CD4-positive, alpha-beta T cell treated with Interleukin-1 beta for 1 hour (primary cell): ENCODE data around the gene PRCP.
"Not testable (repeated sequence)": the region's sequence is repeated elsewhere in the genome, so short reads cannot be mapped to it uniquely, and the experiment has no call there.

Experiments
- DNase-seq, 2 donors: peaks; one replicate each; pipeline ENCODE4 v3.0.0-alpha.2; 2020 to 2022

The PRCP gene

DNA sequence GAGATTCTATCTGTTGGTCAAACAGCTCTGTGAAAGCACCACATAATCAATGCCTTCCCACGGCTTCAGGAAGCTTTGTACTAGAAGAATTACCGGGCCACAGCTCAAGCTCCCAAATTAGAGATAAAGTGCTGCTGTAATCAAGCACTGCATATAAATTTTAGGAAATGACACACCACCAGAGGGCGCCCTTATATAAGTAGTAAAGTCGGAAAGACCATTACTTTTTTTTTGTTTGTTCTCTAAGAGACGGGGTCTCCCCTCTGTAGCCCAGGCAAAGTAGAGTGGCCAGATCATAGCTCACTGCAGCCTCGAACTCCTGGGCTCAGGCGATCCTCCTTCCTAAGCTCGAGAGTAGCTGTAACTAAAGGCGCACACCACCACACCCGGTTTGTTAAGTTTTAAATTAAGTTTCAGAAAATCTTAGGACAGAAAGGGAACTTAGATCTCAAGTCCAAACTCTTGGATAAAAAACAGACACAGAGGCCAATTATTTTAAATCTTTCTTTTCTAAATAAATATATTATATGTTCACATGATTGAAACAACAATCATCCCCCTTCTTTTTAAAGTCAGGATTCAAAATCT, 32.6 kb downstream of the PRCP start:
- DNase-seq = peak; percentile 63 to 80

GRCh38 chr11:82865841-82866240, 34.4 kb downstream of the PRCP start:
- DNase-seq = no peak

DNA sequence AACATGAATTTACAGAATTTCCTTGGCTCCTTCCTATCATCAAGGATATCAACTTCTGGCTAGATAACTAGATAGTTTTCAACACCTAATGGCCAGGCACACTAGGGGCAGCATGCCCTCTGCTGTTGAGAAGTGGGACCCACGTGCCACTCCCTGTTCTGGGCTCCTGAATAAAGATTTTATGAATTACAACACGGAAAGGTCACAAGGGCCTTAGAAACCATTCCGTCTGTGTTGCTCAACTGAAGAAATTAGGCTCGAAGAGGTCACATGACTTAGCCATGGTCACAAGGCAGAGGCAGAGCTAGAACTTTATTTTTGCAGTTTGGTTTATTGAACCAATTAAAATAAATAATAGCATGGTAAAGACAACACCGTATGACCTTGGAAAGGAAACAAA, 36.0 kb downstream of the PRCP start:
- DNase-seq = peak; percentile 18 to 46

DNA sequence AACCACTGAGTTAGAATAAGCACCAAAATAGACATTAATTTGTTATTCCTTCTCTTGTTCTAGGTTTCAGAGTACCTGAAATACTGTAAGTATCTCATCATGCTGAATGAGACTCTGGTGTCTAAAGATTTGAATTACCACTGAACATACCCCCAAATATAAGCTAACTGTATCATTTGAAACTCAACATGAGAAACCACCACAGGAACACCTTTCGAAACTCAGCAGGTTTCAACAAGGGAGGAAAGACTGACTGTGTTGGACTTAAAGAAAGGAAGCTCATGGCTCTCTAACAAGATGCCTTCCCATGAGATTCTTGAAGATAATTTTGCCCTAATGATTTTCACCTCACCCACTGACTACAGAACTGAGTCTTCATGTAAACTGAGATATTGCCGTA, 37.0 kb downstream of the PRCP start:
- no peak for DNase-seq

GRCh38 chr11:82862379-82862778, 37.9 kb downstream of the PRCP start:
- DNase-seq = no peak

- DNase-seq = no peak
Measured at GRCh38 chr11:82859750-82860149, 40.5 kb downstream of the PRCP start.

GRCh38 chr11:82858556-82859091, 41.6 kb downstream of the PRCP start:
- DNase-seq = no peak

GRCh38 chr11:82858133-82858532, 42.1 kb downstream of the PRCP start:
- DNase-seq = no peak

DNA sequence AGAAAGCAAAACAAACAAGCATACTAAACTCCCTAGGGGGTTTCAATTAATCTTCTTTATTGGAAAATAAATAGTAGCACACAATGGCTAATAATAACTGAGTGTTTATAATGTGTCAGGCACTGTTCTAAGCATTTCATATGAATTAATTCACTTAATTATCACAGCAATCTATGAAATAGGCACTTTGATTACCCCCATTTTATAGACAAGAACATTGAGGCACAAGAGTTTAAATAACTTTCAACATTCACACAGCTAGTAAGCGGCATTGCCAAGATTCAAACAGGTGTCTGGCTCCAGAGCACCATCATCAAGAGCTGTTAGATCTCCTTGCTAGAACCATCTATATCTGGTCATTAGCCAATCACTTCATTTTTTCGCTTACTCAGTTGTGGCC, 43.1 kb downstream of the PRCP start:
- no peak for DNase-seq

- no peak for DNase-seq
Measured at GRCh38 chr11:82855616-82856015, 44.6 kb downstream of the PRCP start.

- not testable (repeated sequence) for DNase-seq
Measured at GRCh38 chr11:82854916-82855315, 45.3 kb downstream of the PRCP start.

- DNase-seq = no peak
Measured at GRCh38 chr11:82854242-82854641, 46.0 kb downstream of the PRCP start.

DNA sequence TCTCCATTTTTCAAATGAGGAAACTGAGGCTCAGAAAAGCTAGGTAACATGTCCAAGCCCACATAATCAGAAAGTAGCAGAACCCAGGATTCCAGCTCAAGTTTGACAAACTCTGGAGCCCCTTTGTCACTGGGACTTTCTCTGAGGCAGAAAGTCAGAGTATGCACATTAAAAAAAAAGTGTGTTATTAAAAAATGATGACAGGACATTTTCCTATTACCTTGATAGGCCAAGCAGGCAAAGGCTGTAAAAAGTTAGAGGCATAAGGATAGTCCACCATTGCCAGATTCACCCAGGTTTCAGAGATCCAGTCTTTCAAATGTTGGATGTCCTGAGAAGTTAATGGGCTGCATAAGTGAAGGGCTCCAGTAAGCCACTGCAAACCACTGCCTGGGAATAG, 51.4 kb downstream of the PRCP start:
- no peak for DNase-seq

DNA sequence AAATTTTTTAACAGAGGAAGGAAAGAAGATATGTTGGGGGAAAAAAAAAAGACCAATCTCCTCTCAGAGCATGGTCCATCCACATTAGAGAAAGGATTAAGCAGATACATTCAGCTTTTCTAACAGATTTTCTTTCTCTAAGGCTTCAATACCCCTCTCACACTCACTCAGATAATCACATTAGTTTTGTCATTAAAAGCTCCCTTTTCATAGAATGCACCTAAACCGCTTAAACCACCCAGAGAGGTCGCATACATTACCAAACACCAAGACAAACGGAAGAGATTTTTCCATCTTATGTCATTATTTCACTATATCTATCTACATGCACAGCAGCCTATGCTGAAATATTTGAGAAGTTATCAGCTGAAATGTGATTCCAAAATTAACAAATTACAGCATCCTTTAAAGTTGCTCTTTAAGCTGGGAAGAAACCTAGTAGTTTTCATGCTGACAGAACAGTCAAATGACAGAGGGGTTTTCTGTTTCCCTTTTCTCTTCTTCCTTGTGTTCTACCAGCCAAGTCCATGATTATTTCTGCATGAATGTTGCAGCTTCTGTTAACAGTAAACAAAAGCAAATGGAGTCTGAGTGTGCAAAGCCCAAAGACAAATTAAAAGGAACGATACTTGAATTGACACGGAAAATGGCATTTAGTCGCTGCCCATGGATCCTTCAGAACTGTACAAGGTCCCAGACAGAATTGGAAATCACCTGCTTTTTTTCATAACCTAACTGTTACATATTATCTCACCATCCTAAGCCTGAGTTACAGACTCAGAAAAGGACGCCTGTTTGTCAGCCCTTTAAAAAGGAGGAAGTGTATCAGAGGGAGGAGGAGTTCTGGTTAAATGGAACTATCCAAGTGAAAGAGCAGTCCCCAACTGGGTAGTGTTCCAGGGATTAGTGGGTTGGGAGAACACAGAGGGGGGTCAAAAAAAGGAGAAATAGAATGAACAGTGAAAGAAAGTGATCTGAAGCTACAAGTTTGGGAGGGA, 54.6 kb downstream of the PRCP start:
- DNase-seq = no peak

GRCh38 chr11:82843057-82843795, 57.0 kb downstream of the PRCP start:
- DNase-seq = no peak

DNA sequence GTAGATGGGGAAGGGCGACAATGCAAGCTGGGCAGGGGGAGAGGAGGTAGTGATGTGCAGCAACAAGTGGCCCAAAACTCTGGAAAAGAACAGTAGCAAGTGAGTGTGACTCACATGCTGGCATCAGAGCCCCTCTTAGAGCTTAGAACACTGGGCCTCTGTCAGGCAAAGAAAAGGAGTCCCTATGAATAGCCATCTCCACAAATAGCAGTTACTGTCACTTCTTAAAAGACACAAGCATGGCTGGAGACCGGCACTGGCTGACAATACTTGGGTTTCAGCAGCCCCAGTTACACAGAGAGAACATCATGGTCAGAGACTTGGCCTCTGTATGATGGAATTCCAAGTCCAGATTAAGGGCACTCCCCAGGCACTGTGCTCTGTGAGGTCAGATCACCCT, 58.2 kb downstream of the PRCP start:
- DNase-seq = no peak

- no peak for DNase-seq
Measured at GRCh38 chr11:82837650-82838049, 62.6 kb downstream of the PRCP start.

- DNase-seq = no peak
Measured at GRCh38 chr11:82832983-82833382, 67.2 kb downstream of the PRCP start.

DNA sequence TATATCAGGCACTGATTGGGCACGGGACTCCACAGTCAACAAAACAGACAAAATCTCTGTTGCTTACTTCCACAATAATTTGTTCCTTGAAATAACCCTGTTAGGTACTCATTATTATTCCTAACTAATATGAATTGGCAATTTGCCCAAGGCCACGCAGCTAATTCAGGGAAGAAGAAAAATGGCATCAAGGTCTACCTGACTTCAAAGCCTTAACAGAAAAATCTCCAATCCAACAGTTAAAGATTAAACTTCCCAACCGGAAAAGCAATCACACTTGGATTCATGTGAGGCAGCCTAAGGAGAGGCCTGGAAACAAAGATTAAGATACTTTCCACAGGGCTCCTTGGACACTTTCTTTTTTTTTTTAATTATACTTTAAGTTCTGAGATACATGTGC, 68.9 kb downstream of the PRCP start:
- no peak for DNase-seq

- no peak for DNase-seq
Measured at GRCh38 chr11:82830746-82831145, 69.5 kb downstream of the PRCP start.

GRCh38 chr11:82829101-82829500, 71.1 kb downstream of the PRCP start:
- DNase-seq = no peak

- no peak for DNase-seq
Measured at GRCh38 chr11:82828472-82828871, 71.8 kb downstream of the PRCP start.

- no peak for DNase-seq
Measured at GRCh38 chr11:82826526-82826925, 73.7 kb downstream of the PRCP start.
